HG02759 (cell line): ENCODE data around the gene CD300LG.

ENCODE experiments used
- ATAC-seq: cut with Tn5 transposase; IDR thresholded peaks from one replicate; pipeline ENCODE4 v1.9.1; 2021; ENCODE audit warnings: mild to moderate bottlenecking, moderate library complexity; ENCODE audit not compliant: unreplicated experiment

Gene CD300LG

DNA sequence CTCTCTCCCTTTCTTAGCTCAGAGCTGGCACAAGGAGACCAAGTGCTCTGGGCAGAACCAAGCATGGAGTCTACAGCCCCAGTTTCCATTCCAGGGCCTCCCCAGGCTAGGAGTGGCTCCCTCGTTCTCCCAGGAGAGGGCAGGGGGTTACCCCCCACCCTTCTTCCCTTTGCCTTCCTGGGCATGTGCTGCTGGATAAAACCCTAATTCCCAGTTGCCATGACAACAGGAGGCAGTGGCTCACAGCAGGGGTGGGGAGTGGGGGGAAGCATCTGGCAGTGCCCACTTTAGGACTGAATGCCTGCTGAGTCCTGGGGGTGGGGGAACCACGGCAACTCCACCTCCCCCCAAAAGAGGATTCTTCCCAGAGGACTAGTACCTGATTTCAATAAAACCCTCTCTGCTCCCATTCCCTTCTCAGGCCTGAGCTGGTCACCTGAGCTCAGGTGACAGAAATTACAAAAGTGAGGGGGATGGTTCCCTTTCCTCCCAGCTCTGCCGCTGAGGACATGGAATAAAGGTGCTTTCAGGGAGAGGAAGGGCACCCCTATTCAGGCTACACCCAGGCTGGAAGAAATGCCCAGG lies 58.5 kb downstream of the CD300LG start:
- ATAC-seq, result no peak

DNA sequence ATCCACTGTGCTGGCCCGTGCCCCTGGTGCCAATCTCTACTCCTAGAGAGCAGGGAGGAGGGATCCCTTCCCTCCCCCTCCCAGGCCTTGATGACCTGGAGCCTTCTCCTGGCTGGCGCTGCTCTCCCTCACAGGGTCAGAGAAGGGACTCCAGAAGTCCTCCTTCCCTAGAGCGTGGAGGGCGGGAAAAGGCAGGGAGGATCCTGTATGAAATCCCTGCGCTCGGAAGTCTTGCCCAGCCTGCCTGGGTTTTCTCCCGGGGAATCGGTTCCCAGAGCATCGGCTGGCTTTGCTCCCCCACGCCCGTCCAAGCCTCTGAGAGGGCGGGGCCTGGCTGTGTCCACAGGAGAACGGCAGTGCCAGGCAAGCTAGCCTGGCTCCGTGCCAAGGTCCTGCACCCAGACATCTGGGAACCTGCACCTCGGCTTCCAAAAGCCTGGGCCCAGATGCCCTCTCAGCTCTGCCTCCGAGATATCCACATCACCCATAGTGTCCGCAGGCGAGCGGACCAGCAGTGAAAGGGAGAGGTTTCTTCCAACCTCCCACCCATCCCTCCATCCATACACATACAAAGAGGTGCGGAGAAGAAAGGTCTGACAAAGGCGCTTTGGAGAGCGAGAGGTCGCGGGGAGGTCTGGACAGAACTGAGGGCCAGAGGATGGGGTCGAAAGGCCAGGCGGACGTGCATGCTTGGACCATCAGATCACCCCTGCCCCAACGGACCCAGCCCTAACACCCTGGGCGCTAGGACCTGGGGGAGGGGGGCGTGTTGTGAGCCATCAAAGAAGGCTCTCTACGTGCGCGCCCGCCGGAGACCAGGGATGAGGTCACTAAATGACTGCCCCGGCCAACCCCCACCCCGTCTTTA lies 59.2 kb downstream of the CD300LG start:
- no peak for ATAC-seq

DNA sequence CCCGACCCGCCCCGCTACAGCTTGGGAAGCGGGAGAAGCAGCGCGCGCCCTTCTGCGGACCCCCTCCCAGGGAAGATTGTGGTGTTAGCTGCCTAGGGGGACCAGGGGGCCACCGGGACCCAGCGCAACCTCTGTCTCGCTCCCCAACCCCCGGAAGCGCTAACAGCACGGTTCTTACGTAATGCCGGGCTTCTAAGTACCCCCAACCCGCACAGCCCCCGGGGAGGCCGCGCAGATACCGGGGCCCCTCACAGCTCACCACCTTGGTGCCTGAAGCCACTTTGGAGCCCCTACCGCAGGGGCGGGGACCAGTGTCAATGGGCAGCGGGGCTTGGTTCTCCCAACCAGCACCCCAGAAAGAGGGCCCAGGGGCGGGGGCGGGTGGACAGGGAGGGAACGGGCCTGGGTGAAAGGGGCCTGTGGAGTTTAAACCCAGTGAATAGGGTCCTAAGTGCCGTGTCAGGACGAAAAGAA lies 60.0 kb downstream of the CD300LG start:
- ATAC-seq, result no peak

DNA sequence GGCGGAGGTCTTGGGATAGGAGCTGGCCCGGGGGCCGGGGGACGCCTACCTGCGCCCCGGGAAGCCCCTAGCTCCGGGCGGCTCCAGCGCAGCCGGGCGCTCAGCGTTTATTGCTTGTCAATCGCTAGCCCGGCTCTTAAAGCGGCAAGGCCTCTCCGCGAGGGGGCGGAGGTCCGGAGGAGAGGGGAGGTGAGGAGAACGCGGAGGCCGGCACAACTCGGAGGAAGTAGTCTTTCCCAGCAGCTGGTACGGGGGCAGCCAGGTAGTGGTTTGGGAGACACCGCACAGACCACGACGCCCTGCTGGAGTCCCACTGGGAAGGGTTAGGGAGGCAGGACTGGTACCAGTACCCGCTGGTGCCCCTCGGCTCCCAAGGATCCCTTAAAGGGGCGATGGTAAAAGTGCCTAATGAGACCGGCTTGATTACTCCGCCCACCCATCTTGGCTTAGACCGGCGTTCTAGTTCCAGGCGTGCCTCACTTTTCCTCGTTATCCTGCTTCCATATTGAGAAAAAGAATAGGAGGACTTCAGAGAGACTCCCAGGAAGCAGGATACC lies 60.5 kb downstream of the CD300LG start, which contains the start of gene MPP2:
Gene MPP2, minus strand, starts transcription at position 112 of the 557 bp plus-strand sequence. CDS start 3,076 bp downstream, outside the sequence.
- ATAC-seq, result no peak

DNA sequence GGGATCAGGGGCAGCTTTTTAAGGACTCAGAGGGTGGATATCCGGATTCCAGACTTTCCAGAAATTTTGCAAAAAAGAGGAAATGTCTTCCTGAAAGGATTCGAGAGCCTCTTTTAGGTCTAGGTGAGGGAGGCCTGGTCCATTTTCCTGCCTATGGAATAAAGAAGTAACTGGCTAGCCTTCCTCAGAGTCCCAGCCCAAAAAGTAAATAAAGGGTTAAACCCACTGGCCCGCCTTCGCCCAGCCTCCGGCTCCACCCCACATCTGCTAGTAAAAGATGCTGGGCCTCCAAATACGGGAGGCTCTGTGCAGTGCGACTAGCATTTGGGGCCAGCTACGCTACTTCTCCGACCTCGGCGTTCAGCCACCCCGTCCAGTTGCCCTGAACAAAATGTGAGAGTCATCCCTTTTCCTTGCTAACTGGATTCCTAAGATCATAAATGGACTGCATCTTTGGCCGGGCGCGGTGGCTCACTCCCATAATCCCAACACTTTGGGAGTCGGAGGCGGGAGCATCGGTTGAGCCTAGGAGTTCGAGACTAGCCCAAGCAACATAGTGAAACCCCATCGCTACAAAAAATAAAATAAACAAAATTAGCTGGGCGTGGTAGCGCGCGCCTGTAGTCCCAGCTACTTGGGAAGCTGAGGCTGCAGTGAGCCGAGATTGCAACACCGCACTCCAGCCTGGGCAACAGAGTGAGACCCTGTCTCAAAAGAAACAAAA lies 61.2 kb downstream of the CD300LG start:
- ATAC-seq, result no peak

DNA sequence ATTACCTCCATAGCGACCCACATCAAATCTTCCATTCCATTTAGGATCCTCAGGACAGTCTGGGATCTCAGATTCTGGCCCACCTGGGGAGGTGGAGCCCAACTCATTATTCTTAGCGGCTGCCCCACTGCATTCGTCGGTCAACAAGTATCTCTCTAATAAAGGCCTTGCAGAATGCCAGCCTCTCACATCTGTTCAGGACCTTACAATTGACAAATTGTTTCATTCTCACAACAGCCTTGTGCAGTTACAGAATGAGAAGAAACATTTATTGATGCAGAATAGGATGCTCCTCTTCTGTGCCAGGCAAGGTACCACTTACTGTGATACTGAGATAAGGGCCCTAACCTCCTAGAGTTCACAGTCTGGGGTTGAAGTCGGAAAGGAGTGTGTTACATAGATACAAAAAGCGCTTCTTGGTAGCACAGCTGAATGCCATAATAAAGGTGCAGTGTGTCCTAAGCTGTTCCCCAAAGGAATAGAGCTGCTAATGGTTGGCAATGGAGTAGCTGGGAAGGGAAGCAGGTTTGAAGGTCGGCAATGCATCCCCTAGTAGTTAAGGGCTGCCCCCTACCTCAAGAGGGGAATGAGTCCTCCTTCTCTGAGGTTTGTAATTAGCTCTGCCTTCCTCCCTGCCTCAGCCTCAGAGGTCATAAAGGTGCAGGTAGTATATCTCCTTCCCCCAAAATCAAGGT lies 62.7 kb downstream of the CD300LG start:
- no peak for ATAC-seq

DNA sequence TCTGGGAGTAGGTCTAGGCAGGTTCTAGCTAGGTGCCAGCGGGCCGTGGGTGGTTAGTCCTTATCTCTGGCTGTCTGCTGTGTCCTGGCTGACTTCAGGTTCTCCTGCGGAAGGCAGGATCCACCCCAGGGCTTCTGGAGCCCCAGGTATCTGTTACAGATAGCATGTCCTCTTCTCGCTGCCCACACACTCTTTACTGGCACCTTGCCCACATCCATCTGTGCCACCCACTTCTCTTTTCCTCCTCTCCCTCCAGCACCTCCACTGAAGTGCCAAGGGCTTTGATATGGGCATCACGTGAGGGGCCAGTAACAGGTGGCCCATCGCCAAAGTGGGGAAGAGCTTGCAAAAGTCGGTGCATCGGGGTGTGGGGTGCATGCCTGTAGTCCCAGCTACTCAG lies 64.9 kb downstream of the CD300LG start:
- ATAC-seq, result no peak

DNA sequence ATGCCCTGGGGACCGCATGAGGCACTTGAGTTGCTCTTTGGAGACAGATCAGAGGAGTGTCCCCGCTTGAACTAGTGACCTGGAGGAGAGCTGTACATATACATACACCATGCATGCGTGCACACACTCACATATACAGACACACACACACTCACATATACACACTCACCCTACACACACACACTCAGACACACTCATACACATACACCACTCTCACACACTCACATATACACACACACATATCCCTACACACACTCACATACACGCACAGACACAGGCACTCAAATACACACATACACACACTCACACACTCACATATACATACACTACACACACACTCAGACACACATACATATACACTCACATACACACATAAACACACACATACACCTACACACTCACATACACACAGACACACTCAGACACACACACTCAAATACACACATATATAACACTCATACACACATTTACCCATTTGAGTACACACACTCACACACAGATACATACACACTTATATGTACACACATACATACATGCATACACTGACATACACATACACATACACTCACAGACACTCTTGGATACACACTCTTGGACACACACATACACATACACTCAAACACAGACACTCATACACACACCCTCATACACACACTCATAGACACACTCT lies 65.8 kb downstream of the CD300LG start:
- ATAC-seq, result no peak
